HG02981 (cell line): ENCODE measurements around the gene RAB11B.
"Not testable (repeated sequence)": the region's sequence is repeated elsewhere in the genome, so short reads cannot be mapped to it uniquely, and the experiment has no call there.

Experiments
- ATAC-seq: cut with Tn5 transposase; IDR thresholded peaks from one replicate; pipeline ENCODE4 v1.9.1; 2021; ENCODE audit warnings: mild to moderate bottlenecking, moderate library complexity; ENCODE audit not compliant: unreplicated experiment

Gene RAB11B

DNA sequence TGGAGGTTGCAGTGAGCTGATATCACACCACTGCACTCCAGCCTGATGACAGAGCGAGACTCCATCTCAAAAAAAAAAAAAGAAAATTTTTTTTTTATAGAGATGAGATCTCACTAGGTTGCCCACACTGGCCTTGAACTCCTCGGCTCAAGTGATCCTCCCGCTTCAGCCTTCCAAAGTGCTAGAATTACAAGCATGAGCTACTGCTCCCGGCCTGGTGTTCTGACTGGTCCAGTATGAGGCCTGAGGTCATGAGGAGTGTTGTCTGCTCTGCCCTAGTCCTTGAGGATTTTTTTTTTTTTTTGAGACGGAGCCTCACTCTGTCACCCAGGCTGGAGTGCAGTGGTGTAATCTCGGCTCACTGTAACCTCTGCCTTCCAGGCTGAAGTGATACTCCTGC lies 35.2 kb downstream of the RAB11B start:
- not testable (repeated sequence) for ATAC-seq

DNA sequence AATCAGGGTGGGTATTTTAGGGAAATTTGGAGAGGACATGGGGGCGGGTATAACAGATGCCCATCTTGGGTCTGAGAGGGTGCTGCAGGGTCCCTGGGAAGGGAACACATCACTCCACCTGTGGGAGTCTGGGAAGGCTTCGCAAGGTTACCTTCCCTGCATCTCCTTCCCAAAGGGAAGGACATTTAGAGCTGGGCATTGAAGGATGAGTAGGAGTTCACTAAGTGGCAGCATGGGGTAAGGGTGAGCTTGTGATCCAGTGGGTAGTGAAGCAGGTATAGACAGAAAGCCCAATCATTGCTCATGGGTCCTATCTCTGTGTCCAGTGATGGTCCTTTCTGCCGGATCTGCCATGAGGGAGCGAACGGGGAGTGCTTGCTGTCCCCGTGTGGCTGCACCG lies 36.1 kb downstream of the RAB11B start:
- no peak for ATAC-seq

- ATAC-seq: no peak
Measured at GRCh38 chr19:8429044-8429443, 38.9 kb downstream of the RAB11B start.

GRCh38 chr19:8429826-8430225 lies 39.7 kb downstream of the RAB11B start:
- no peak for ATAC-seq

- ATAC-seq: no peak
Measured at GRCh38 chr19:8430650-8431049, 40.5 kb downstream of the RAB11B start.

DNA sequence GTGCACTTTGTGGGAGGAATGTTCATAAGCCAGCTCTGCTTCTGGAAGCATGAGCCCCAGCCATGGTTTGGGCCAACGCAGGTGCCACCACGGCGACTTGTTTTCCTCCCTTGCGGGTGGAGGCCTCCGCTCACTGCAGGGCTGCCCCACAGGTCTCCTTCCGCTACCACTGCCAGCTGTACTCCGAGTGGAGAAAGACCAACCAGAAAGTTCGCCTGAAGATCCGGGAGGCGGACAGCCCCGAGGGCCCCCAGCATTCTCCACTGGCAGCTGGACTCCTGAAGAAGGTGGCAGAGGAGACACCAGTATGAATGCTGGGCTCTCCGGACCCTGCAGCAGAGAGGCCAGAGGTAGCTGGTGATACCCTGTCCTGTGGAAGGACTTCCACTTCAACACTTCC lies 48.1 kb downstream of the RAB11B start:
- no peak for ATAC-seq

- ATAC-seq: no peak
Measured at GRCh38 chr19:8441725-8442544, 51.8 kb downstream of the RAB11B start.

DNA sequence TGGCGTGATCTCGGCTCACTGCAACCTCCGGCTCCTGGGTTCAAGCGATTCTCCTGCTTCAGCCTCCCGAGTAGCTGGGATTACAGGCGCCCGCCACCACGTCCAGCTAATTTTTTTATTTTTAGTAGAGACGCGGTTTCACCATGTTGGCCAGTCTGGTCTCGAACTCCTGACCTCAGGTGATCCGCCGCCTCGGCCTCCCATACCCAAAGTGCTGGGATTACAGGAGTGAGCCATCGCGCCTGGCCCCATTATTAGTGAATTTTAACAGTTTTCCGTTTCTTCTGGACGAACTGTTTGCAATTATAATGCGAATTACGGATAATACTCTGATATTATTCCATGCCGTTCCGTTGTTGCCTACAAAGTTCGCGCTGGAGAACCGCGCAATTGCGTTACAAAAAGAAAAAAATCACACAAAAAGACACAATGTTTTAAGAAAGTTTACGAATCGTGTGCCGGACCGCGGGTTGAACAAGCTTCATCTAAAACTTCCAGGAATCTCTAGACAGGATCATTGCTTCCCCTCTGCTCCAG lies 54.0 kb downstream of the RAB11B start:
- not testable (repeated sequence) for ATAC-seq

- peak; percentile 87 for ATAC-seq
Measured at GRCh38 chr19:8444677-8445487, 54.7 kb downstream of the RAB11B start, which contains the start of gene HNRNPM. TSS of gene HNRNPM (plus strand) at chr19:8444975. CDS start at chr19:8444999, 24 bp downstream.

DNA sequence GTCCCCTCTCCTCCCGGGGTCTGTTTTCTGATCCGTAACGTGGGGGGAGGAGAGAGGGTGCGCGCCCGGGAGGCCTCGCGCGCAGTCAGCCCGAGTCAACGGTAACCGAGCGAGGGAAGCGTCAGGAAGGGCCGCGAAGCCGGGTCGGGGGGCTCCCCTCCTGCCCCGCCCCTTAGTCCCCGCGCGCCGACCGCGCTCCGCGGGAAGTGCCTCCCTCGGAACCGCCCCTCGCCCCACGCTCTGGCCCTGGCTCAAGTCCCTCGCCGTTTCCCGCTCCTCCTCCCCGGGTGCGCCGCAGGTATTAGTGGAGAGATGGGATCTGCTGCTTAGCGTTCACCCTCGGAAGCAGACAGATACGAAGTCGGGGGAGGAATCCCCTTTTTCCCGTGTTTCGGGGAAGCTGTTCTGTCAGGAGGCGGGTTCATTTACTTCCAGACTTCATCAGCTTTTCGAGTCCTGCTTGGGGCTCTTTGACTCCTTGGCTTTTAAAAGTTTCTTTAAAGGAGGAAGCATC lies 55.4 kb downstream of the RAB11B start:
- ATAC-seq: peak; percentile 26

DNA sequence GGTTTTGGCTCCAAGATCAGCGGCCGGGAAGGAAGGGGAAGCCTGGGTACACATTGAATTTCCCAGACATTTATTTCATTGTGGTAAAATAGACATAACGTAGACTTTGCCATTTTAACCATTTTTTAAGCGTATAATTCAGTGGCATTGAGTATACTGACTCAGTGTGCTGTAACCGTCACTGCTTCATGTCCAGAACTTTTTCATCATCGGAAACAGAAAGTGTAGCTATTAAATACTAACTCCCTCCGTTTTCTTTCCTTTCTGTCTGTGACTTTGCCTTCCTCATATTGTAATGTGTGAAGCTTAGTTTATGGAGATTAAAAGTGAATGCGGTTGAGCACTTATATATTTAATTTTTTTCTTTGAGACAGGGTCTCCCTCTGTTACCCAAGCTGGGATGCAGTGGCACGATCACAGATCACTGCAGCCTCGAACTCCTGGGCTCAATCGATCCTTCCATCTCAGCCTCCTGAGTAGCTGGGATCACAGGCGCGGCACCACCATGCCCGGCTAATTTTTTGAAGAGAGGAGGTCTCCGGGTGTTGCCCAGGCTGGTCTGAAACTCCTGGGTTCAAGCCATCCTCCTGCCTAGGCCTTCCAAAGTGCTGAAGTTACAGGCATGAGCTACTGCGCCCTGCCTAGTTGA lies 56.0 kb downstream of the RAB11B start:
- no peak for ATAC-seq

GRCh38 chr19:8449830-8450229 lies 59.7 kb downstream of the RAB11B start:
- ATAC-seq: no peak

DNA sequence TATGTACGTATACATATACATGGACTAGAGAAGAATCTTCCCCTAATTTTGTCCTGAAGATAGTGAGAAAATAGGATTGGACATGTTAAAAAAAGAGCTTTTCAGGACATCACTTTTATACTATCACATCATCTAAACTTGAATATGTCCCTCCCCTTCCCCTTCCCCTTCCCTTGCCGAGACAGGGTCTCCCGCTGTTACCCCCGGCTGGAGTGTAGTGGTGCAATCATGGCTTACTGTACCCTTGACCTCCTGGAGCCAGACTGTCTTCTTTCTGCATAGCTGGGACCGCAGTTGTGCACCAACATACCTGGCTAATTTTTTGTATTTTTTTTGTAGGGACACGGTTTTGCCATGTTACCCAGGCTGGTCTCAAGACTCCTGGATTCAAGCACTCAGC lies 61.2 kb downstream of the RAB11B start:
- ATAC-seq: no peak

- ATAC-seq: no peak
Measured at GRCh38 chr19:8451885-8452284, 61.7 kb downstream of the RAB11B start.

GRCh38 chr19:8452446-8453123 lies 62.4 kb downstream of the RAB11B start:
- ATAC-seq: no peak

- no peak for ATAC-seq
Measured at GRCh38 chr19:8453616-8454015, 63.5 kb downstream of the RAB11B start.
